GM12878 (cell line): ENCODE measurements around the gene USP25. TPM values are rescaled to one million over a fixed set of nuclear protein-coding genes. Genes with fewer than 3 reads are reported as not detected.

Experiments used
- ATAC-seq: fragments of 200-7000 bp; cut with Tn5 transposase; 3 replicates; pipeline ENCODE4 v1.9.1; 2020; ENCODE audit warnings: mild to moderate bottlenecking, moderate library complexity
- BruUV-seq: library from RNA; stranded (reverse); fragments of 400-500 nt; replicated peaks from 2 replicates; lab custom pipeline; 2021; lab: Mats Ljungman, UMichigan
- CTCF ChIA-PET: fragments of 300-600 bp; sonication (Branson Sonifier 250); formaldehyde crosslinking; extraction: SDS; loops from one replicate; lab custom pipeline; 2021; ENCODE audit warnings: inconsistent platforms; lab: Yijun Ruan, JAX
- POLR2A ChIA-PET: fragments of 350-600 bp; formaldehyde crosslinking; extraction: SDS; loops from one replicate; lab custom pipeline; 2021; ENCODE audit warnings: inconsistent platforms; lab: Charles Lee
- RAD21 ChIA-PET: fragments of 300-600 bp; sonication (Branson Sonifier 250); formaldehyde crosslinking; loops from one replicate; lab custom pipeline; 2023; ENCODE audit warnings: antibody characterized with exemption; ENCODE audit not compliant: unreplicated experiment; lab: Charles Lee
- SMC1A ChIA-PET: fragments of 300-600 bp; sonication (Branson Sonifier 250); formaldehyde crosslinking; loops from one replicate; lab custom pipeline; 2023; ENCODE audit not compliant: unreplicated experiment, uncharacterized antibody; lab: Charles Lee
- DNase-seq: peaks from one replicate; pipeline ENCODE4 v3.0.0-alpha.2; 2011; ENCODE audit warnings: low read depth, low spot score
- FAIRE-seq: peaks from 3 replicates; lab custom pipeline; 2011; peaks lifted over from hg19 to GRCh38; lab: Jason Lieb, UNC
- H2AFZ ChIP-seq: 2 replicates; pipeline ENCODE4 v1.6.0; 2011; ENCODE audit warnings: low read depth, low read length, control low read depth; ENCODE audit not compliant: control insufficient read depth
- H3K27ac ChIP-seq: 2 replicates; pipeline ENCODE4 v1.5.1; 2011; ENCODE audit warnings: control low read depth; ENCODE audit not compliant: control insufficient read depth, insufficient read depth
- H3K27me3 ChIP-seq, 2 experiments: replicated peaks in 1 of 2; 2 replicates each; pipeline versions ENCODE4 v1.6.0 to v1.6.1; 2011; ENCODE audit warnings: low read length in 1 of 2; ENCODE audit not compliant: control insufficient read depth in 2 of 2, insufficient read depth in 2 of 2
- H3K36me3 ChIP-seq, 2 experiments: 2 replicates each; pipeline ENCODE4 v1.5.1; 2011; ENCODE audit warnings: low read length in 1 of 2; ENCODE audit not compliant: control insufficient read depth in 2 of 2, insufficient read depth in 2 of 2
- H3K4me1 ChIP-seq: 2 replicates; pipeline ENCODE4 v1.6.1; 2011; ENCODE audit warnings: mild to moderate bottlenecking, low read length, moderate library complexity, mixed read lengths; ENCODE audit not compliant: control insufficient read depth, insufficient read depth
- H3K4me2 ChIP-seq: 2 replicates; pipeline ENCODE4 v1.6.0; 2011; ENCODE audit warnings: control low read depth; ENCODE audit not compliant: control insufficient read depth, insufficient read depth
- H3K4me3 ChIP-seq: fragments of 200-600 bp; sonication (generic); 2 replicates; pipeline ENCODE4 v1.5.1; 2016
- H3K79me2 ChIP-seq: 2 replicates; pipeline ENCODE4 v1.6.0; 2011; ENCODE audit warnings: low read length; ENCODE audit not compliant: control insufficient read depth, insufficient read depth
- H3K9ac ChIP-seq: 2 replicates; pipeline ENCODE4 v1.8.0; 2011; ENCODE audit warnings: low read length, control low read depth, mixed read lengths; ENCODE audit not compliant: control insufficient read depth, insufficient read depth
- H3K9me3 ChIP-seq: replicated peaks from 3 replicates; pipeline ENCODE4 v1.5.1; 2011; ENCODE audit warnings: mild to moderate bottlenecking, low read length; ENCODE audit not compliant: control insufficient read depth, insufficient read depth
- H4K20me1 ChIP-seq: 2 replicates; pipeline ENCODE4 v1.6.0; 2011; ENCODE audit not compliant: control insufficient read depth, insufficient read depth
- ATF7 ChIP-seq: fragments of 450-650 bp; IDR thresholded peaks from 2 replicates; pipeline ENCODE4 v1.6.1; 2016; ENCODE audit warnings: low read depth, mild to moderate bottlenecking
- BMI1 ChIP-seq: fragments of 450-650 bp; IDR thresholded peaks from 2 replicates; pipeline ENCODE4 v1.6.1; 2016; ENCODE audit warnings: mild to moderate bottlenecking, moderate library complexity, borderline replicate concordance
- HDAC2 ChIP-seq: fragments of 200-600 bp; sonication (generic); IDR thresholded peaks from 2 replicates; pipeline ENCODE4 v1.6.1; 2017
- IKZF2 ChIP-seq, 2 experiments: fragments of 450-650 bp; IDR thresholded peaks; 2 replicates each; pipeline ENCODE4 v1.6.1; 2017; ENCODE audit warnings: mild to moderate bottlenecking in 2 of 2, moderate library complexity in 2 of 2
- NFXL1 ChIP-seq: fragments of 450-650 bp; IDR thresholded peaks from 2 replicates; pipeline ENCODE4 v1.6.1; 2017; ENCODE audit warnings: antibody characterized with exemption, mild to moderate bottlenecking, borderline replicate concordance
- NRF1 ChIP-seq: conservative IDR thresholded peaks from 2 replicates; pipeline ENCODE4 v1.6.1; 2011; ENCODE audit warnings: mild to moderate bottlenecking, low read depth, low read length, improper control_type of control experiment
- SMAD5 ChIP-seq: IDR thresholded peaks from 2 replicates; pipeline ENCODE4 v1.6.1; 2016; ENCODE audit warnings: antibody characterized with exemption, low read depth
- SMC3 ChIP-seq: IDR thresholded peaks from 2 replicates; pipeline ENCODE4 v1.6.1; 2011; ENCODE audit warnings: low read length, improper control_type of control experiment, borderline replicate concordance
- SUZ12 ChIP-seq: fragments of 200-600 bp; sonication (generic); IDR thresholded peaks from one replicate; pipeline ENCODE4 v1.6.1; 2018; ENCODE audit warnings: antibody characterized with exemption, mild to moderate bottlenecking; ENCODE audit not compliant: unreplicated experiment
- WGBS: methylation state at CpG from one replicate; pipeline ENCODE4 v1.1.6; 2016; ENCODE audit warnings: low lambda C conversion rate; ENCODE audit not compliant: insufficient replicate concordance, insufficient coverage; ENCODE audit errors: missing lambda C conversion rate; 5-methylcytosine and 5-hydroxymethylcytosine counted together
- in situ Hi-C: fragments of 300-500 bp; cut with MboI; formaldehyde crosslinking; loops from 9 replicates; pipeline ENCODE4 v1.14.3; 2018; ENCODE audit warnings: mixed read lengths
- intact Hi-C: fragments of 100-400 bp; cut with micrococcal nuclease; formaldehyde crosslinking; loops from one replicate; pipeline ENCODE4 v1.14.2; 2022; ENCODE audit not compliant: unreplicated experiment
- polyA plus RNA-seq, 11 experiments: library from polyadenylated mRNA; depleted of rRNA in 4 of 11; unstranded in 6 of 11; stranded (reverse) in 5 of 11; fragments of >200 nt; fragmentation: Nextera tagmentation in 4 of 11; fragmentation: Illumina TruSeq in 1 of 11; extraction: Ambion mirVana in 4 of 11; extraction: Trizol in 1 of 11; gene quantifications; 1 replicate in 1 of 11; 2 replicates in 10 of 11; pipeline versions ENCODE4 v1.2.1 to v1.2.3, GENCODE V29; 2011 to 2016; ENCODE audit warnings: inconsistent platforms in 2 of 11, missing spikeins in 2 of 11, low read depth in 1 of 11
- total RNA-seq, 4 experiments: library from RNA; depleted of rRNA in 3 of 4; stranded (reverse); fragments of >200 nt in 3 of 4; fragmentation: Illumina TruSeq in 1 of 4; extraction: Trizol in 1 of 4; gene quantifications; 2 replicates each; pipeline versions ENCODE4 v1.2.1 to v1.2.3, GENCODE V29; 2013 to 2021
- TF ChIP-seq, protein P1 (sequence below): fragments of 450-650 bp; IDR thresholded peaks from 2 replicates; pipeline ENCODE4 v1.6.1; 2017; ENCODE audit warnings: mild to moderate bottlenecking, moderate library complexity
- TF ChIP-seq, protein P2 (sequence below): IDR thresholded peaks from 2 replicates; pipeline ENCODE4 v1.6.1; 2012; ENCODE audit warnings: low read length, inconsistent platforms
- TF ChIP-seq, protein P3 (sequence below): fragments of 450-650 bp; IDR thresholded peaks from 2 replicates; pipeline ENCODE4 v1.6.1; 2014; ENCODE audit warnings: mild to moderate bottlenecking
- TF ChIP-seq, protein P4 (sequence below): IDR thresholded peaks from 2 replicates; pipeline ENCODE4 v1.6.1; 2012; ENCODE audit warnings: improper control_type of control experiment, low read depth, low read length; ENCODE audit not compliant: insufficient replicate concordance

Gene USP25
- total and polyA plus RNA-seq, 10 of the 15 experiments (the other 5 are each of a cell fraction or from before 2014, with no cell fraction given), result 1.5 to 31.3 (median 23.4) TPM

- H3K4me1 ChIP-seq, result no peaks in the 10 kb centered on the region
- in situ Hi-C loops, result no loop called here
- ATAC-seq (no peak), FAIRE-seq (no peak), DNase-seq (no peak)
- intact Hi-C loops, result no loop called here
- H3K4me2 ChIP-seq, result no peak overlapping the region
- no peaks in the 10 kb centered on the region for H3K36me3 ChIP-seq
- no peak overlapping the region for H3K27ac ChIP-seq
- ChIA-PET POLR2A (no interaction called here), SMC1A (no interaction called here), RAD21 (no interaction called here), CTCF (no interaction called here)
- H2AFZ ChIP-seq, result no peak overlapping the region
- H4K20me1 ChIP-seq, result no peaks in the 10 kb centered on the region
- no peaks in the 10 kb centered on the region for H3K27me3 ChIP-seq
- H3K9ac ChIP-seq, result no peak overlapping the region
- no TSS peak for BruUV-seq
- H3K4me3 ChIP-seq, result no peak overlapping the region
- 80% methylated on average over 8 of the region's 8 CpGs for WGBS
- no peaks in the 10 kb centered on the region for H3K79me2 ChIP-seq
- no peaks in the 10 kb centered on the region for H3K9me3 ChIP-seq
- TF ChIP-seq NRF1 (no peak), ATF7 (no peak), SMC3 (no peak), IKZF2 (IDR thresholded peaks at IDR 0.05) (no peak), SMAD5 (no peak), NFXL1 (no peak), SUZ12 (no peak), HDAC2 (no peak), BMI1 (no peak)
- TF ChIP-seq, protein P1, sequence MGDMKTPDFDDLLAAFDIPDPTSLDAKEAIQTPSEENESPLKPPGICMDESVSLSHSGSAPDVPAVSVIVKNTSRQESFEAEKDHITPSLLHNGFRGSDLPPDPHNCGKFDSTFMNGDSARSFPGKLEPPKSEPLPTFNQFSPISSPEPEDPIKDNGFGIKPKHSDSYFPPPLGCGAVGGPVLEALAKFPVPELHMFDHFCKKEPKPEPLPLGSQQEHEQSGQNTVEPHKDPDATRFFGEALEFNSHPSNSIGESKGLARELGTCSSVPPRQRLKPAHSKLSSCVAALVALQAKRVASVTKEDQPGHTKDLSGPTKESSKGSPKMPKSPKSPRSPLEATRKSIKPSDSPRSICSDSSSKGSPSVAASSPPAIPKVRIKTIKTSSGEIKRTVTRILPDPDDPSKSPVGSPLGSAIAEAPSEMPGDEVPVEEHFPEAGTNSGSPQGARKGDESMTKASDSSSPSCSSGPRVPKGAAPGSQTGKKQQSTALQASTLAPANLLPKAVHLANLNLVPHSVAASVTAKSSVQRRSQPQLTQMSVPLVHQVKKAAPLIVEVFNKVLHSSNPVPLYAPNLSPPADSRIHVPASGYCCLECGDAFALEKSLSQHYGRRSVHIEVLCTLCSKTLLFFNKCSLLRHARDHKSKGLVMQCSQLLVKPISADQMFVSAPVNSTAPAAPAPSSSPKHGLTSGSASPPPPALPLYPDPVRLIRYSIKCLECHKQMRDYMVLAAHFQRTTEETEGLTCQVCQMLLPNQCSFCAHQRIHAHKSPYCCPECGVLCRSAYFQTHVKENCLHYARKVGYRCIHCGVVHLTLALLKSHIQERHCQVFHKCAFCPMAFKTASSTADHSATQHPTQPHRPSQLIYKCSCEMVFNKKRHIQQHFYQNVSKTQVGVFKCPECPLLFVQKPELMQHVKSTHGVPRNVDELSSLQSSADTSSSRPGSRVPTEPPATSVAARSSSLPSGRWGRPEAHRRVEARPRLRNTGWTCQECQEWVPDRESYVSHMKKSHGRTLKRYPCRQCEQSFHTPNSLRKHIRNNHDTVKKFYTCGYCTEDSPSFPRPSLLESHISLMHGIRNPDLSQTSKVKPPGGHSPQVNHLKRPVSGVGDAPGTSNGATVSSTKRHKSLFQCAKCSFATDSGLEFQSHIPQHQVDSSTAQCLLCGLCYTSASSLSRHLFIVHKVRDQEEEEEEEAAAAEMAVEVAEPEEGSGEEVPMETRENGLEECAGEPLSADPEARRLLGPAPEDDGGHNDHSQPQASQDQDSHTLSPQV, result no peak
- TF ChIP-seq, protein P2, sequence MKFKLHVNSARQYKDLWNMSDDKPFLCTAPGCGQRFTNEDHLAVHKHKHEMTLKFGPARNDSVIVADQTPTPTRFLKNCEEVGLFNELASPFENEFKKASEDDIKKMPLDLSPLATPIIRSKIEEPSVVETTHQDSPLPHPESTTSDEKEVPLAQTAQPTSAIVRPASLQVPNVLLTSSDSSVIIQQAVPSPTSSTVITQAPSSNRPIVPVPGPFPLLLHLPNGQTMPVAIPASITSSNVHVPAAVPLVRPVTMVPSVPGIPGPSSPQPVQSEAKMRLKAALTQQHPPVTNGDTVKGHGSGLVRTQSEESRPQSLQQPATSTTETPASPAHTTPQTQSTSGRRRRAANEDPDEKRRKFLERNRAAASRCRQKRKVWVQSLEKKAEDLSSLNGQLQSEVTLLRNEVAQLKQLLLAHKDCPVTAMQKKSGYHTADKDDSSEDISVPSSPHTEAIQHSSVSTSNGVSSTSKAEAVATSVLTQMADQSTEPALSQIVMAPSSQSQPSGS, result no peak
- TF ChIP-seq, protein P3, sequence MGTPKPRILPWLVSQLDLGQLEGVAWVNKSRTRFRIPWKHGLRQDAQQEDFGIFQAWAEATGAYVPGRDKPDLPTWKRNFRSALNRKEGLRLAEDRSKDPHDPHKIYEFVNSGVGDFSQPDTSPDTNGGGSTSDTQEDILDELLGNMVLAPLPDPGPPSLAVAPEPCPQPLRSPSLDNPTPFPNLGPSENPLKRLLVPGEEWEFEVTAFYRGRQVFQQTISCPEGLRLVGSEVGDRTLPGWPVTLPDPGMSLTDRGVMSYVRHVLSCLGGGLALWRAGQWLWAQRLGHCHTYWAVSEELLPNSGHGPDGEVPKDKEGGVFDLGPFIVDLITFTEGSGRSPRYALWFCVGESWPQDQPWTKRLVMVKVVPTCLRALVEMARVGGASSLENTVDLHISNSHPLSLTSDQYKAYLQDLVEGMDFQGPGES, result no peak
- TF ChIP-seq, protein P4, sequence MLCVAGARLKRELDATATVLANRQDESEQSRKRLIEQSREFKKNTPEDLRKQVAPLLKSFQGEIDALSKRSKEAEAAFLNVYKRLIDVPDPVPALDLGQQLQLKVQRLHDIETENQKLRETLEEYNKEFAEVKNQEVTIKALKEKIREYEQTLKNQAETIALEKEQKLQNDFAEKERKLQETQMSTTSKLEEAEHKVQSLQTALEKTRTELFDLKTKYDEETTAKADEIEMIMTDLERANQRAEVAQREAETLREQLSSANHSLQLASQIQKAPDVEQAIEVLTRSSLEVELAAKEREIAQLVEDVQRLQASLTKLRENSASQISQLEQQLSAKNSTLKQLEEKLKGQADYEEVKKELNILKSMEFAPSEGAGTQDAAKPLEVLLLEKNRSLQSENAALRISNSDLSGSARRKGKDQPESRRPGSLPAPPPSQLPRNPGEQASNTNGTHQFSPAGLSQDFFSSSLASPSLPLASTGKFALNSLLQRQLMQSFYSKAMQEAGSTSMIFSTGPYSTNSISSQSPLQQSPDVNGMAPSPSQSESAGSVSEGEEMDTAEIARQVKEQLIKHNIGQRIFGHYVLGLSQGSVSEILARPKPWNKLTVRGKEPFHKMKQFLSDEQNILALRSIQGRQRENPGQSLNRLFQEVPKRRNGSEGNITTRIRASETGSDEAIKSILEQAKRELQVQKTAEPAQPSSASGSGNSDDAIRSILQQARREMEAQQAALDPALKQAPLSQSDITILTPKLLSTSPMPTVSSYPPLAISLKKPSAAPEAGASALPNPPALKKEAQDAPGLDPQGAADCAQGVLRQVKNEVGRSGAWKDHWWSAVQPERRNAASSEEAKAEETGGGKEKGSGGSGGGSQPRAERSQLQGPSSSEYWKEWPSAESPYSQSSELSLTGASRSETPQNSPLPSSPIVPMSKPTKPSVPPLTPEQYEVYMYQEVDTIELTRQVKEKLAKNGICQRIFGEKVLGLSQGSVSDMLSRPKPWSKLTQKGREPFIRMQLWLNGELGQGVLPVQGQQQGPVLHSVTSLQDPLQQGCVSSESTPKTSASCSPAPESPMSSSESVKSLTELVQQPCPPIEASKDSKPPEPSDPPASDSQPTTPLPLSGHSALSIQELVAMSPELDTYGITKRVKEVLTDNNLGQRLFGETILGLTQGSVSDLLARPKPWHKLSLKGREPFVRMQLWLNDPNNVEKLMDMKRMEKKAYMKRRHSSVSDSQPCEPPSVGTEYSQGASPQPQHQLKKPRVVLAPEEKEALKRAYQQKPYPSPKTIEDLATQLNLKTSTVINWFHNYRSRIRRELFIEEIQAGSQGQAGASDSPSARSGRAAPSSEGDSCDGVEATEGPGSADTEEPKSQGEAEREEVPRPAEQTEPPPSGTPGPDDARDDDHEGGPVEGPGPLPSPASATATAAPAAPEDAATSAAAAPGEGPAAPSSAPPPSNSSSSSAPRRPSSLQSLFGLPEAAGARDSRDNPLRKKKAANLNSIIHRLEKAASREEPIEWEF, result no peak
These were observed 174.6 kb downstream of the USP25 start for GRCh38 chr21:15904389-15904788.
